ENCODE measurements around the gene ESR1. TPM values are rescaled to one million over a fixed set of nuclear protein-coding genes. Genes with fewer than 3 reads are reported as not detected.
"Not testable (repeated sequence)": the region's sequence is repeated elsewhere in the genome, so short reads cannot be mapped to it uniquely, and the experiment has no call there.

Gene ESR1
- total RNA-seq, 4 donors from 2014 or later, result 0.83 to 1.8 (median 1.3) TPM

DNA sequence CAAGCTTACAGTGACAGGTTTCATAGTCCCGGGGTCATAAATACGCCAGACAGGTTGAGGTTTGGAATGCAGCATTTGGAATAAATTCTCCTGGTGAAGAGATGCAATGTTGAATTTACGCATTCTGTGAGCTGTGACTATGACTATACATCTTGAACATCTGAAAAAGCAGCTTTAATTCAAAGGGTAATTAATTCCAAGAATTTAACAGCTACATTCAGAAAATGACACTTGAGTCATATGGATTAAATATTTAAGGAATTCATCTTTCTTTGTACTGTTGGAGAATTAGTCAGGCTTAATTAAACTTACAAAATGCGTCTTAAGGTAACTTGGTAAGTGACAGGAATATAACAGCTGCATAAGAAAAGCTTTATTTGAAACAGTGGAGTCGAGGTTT, 74.7 kb downstream of the ESR1 start:
- DNase-seq (ENCODE audit: extremely low spot score), result no peak
- Histone ChIP-seq H3K9me3 (no peaks in the 10 kb centered on the region), H3K4me1 (no peaks in the 10 kb centered on the region), H3K27me3 (no peaks in the 10 kb centered on the region), H3K27ac (replicated peaks in 1 of 4) (no peak overlapping the region), H3K4me3 (no peak overlapping the region), H3K36me3 (no peaks in the 10 kb centered on the region)
- intact Hi-C loops (cut with DNase I), result no loop called here
- 90% methylated on average over 5 of the region's 5 CpGs for WGBS
- TF ChIP-seq EP300 (IDR thresholded peaks at IDR 0.05), result no peak
- TF ChIP-seq POLR2AphosphoS5 (IDR thresholded peaks at IDR 0.05), result no peak

GRCh38 chr6:151885234-151885633, 77.8 kb downstream of the ESR1 start:
- no peaks in the 10 kb centered on the region for H3K27me3 ChIP-seq
- H3K9me3 ChIP-seq, result peaks cover 0 to 8% (median 0%) of the 10 kb centered on the region in 4 donors
- no peak overlapping the region for H3K27ac ChIP-seq (replicated peaks in 1 of 4)
- TF ChIP-seq CTCF (IDR thresholded peaks at IDR 0.05), result no peak
- no peak for TF ChIP-seq POLR2AphosphoS5 (IDR thresholded peaks at IDR 0.05)
- TF ChIP-seq EP300 (IDR thresholded peaks at IDR 0.05), result no peak
- no peak for TF ChIP-seq POLR2A (IDR thresholded peaks at IDR 0.05; ENCODE audit: low read depth)
- DNase-seq (ENCODE audit: extremely low spot score), result no peak
- intact Hi-C loops (cut with DNase I), result no loop called here
- no peaks in the 10 kb centered on the region for H3K4me1 ChIP-seq
- WGBS, result 95% methylated on average over 4 of the region's 4 CpGs
- no peaks in the 10 kb centered on the region for H3K36me3 ChIP-seq
- H3K4me3 ChIP-seq, result no peak overlapping the region

GRCh38 chr6:151891524-151891923, 84.0 kb downstream of the ESR1 start:
- Histone ChIP-seq H3K9me3 (peaks cover 0 to 12% (median 3%) of the 10 kb centered on the region in 4 donors), H3K4me1 (no peaks in the 10 kb centered on the region), H3K36me3 (no peaks in the 10 kb centered on the region), H3K27ac (replicated peaks in 1 of 4) (no peak overlapping the region), H3K27me3 (no peaks in the 10 kb centered on the region), H3K4me3 (no peak overlapping the region)
- WGBS, result 72% methylated on average over 3 of the region's 3 CpGs
- intact Hi-C loops (cut with DNase I), result no loop called here
- DNase-seq (ENCODE audit: extremely low spot score), result no peak
- TF ChIP-seq POLR2A (IDR thresholded peaks at IDR 0.05; ENCODE audit: low read depth) (no peak), EP300 (IDR thresholded peaks at IDR 0.05) (no peak), POLR2AphosphoS5 (IDR thresholded peaks at IDR 0.05) (no peak), CTCF (IDR thresholded peaks at IDR 0.05) (no peak)

DNA sequence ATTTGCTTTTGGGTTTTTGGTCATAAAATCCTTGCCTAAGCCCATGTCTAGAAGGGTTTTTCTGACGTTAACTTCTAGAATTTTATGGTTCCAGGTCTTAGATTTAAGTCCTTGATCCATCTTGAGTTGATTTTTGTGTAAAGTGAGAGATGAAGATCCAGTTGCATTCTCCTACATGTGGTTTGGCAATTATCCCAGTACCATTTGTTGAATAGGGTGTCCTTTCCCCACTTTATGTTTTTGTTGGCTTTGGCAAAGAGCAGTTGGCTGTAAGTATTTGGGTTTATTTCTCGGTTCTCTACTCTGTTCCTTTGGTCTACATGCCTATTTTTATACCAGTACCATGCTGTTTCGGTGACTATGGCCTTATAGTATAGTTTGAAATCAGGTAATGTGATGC, 86.9 kb downstream of the ESR1 start:
- H3K4me3 ChIP-seq; H3K27me3 ChIP-seq; intact Hi-C loops (cut with DNase I); DNase-seq (ENCODE audit: extremely low spot score); H3K27ac ChIP-seq (replicated peaks in 1 of 4); H3K36me3 ChIP-seq; H3K4me1 ChIP-seq; H3K9me3 ChIP-seq: not testable (repeated sequence)
- 57% methylated on average over 3 of the region's 3 CpGs for WGBS

- H3K27me3 ChIP-seq; H3K4me1 ChIP-seq; H3K4me3 ChIP-seq; DNase-seq (ENCODE audit: extremely low spot score); H3K27ac ChIP-seq (replicated peaks in 1 of 4); intact Hi-C loops (cut with DNase I); H3K9me3 ChIP-seq; H3K36me3 ChIP-seq: not testable (repeated sequence)
- WGBS, result no CpG with 5 or more reads among the region's 33 CpGs
Observed at GRCh38 chr6:151899221-151899620, 91.7 kb downstream of the ESR1 start.

DNA sequence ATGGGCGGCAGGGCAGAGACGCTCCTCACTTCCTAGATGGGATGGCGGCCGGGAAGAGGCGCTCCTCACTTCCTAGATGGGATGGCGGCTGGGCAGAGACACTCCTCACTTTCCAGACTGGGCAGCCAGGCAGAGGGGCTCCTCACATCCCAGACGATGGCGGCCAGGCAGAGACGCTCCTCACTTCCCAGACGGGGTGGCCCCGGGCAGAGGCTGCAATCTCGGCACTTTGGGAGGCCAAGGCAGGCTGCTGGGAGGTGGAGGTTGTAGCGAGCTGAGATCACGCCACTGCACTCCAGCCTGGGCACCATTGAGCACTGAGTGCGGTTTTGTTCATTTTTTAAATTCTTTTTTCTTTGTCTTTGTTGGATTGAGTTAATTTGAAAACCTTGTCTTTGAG, 92.3 kb downstream of the ESR1 start:
- H3K4me3 ChIP-seq; H3K27me3 ChIP-seq; H3K36me3 ChIP-seq; intact Hi-C loops (cut with DNase I); H3K27ac ChIP-seq (replicated peaks in 1 of 4); H3K4me1 ChIP-seq; H3K9me3 ChIP-seq; DNase-seq (ENCODE audit: extremely low spot score): not testable (repeated sequence)
- 91% methylated on average over 6 of the region's 15 CpGs for WGBS

- no peaks in the 10 kb centered on the region for H3K36me3 ChIP-seq
- WGBS, result 72% methylated on average over 2 of the region's 2 CpGs
- no peaks in the 10 kb centered on the region for H3K27me3 ChIP-seq
- TF ChIP-seq POLR2AphosphoS5 (IDR thresholded peaks at IDR 0.05) (no peak), CTCF (IDR thresholded peaks at IDR 0.05) (no peak), EP300 (IDR thresholded peaks at IDR 0.05) (no peak), POLR2A (IDR thresholded peaks at IDR 0.05; ENCODE audit: low read depth) (no peak)
- H3K4me3 ChIP-seq, result no peak overlapping the region
- no peak for DNase-seq (ENCODE audit: extremely low spot score)
- peaks cover 0 to 5% (median 0%) of the 10 kb centered on the region in 4 donors for H3K9me3 ChIP-seq
- H3K4me1 ChIP-seq, result no peaks in the 10 kb centered on the region
- H3K27ac ChIP-seq (replicated peaks in 1 of 4), result no peak overlapping the region
- intact Hi-C loops (cut with DNase I), result no loop called here
Observed at GRCh38 chr6:151900256-151900655, 92.8 kb downstream of the ESR1 start.

Data from esophagus muscularis mucosa (tissue), 4 donors.